ENCODE data around the gene KIAA1191.

The KIAA1191 gene

DNA sequence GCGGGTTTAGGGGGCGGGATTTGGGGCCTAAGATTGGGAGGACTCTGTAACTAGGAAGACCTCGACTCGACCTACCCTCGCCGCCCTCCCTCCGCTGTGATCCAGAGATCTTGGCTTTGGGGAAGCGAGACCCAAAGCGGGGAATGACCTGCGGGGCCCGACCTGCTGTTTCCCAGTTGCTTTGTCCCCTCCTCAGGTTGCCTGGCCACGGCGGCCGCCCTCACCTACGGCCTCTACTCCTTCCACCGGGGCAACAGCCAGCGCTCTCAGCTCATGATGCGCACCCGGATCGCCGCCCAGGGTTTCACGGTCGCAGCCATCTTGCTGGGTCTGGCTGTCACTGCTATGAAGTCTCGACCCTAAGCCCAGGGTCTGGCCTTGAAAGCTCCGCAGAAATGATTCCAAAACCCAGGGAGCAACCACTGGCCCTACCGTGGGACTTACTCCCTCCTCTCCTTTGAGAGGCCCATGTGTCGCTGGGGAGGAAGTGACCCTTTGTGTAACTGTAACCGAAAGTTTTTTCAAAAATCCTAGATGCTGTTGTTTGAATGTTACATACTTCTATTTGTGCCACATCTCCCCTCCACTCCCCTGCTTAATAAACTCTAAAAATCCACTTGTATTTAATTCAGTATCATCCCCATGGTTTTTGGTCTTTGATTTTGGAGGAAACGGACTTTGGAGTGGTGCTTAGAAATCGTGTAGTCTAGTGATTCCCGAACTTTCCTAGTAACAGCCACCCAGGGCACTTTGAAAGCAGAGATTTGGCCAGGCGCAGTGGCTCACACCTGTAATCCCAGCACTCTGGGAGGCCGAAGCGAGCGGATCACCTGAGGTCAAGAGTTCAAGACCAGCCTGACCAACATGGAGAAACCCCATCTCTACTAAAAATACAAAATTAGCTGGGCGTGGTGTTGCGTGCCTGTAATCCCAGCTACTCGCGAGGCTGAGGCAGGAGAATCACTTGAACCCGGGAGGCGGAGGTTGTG is 27.9 kb upstream of the KIAA1191 start:
- DNase-seq (ENCODE audit: low read depth in 2 of 3, low spot score in 1 of 3), result no peak

DNA sequence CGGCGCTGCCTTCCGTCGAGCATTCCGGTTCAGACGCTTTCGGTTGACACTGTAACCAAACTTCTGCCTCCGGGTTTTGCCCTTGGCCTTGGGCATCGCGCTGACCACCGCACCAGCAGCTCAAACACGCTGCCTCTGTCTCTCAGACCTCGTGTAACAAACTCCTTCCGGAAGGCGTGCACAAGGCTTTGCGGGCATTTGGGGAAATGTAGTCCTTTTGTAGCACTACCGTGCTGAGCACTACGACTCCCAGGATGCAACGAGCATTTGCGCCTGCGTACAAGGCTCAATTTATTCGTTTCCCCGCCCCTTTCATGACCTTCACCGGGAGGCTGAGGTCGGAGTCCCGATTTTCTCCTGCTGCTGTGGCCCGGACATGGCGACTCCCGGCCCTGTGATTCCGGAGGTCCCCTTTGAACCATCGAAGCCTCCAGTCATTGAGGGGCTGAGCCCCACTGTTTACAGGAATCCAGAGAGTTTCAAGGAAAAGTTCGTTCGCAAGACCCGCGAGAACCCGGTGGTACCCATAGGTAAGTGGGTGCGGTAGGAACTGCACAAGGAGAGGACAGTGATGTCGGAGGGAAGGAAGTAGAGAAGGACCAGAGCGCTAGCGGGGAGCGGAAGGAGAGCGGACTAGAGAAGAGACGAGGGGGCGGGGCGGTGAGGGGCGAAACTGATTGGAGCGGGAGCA is 27.0 kb upstream of the KIAA1191 start, which contains the start of the genes HIGD2A and NOP16:
TSS of gene HIGD2A (plus strand) at position 308 of the 691 bp plus-strand sequence. CDS start at position 377, 69 bp downstream.
TSS of gene NOP16 (minus strand) at position 155 of the 691 bp plus-strand sequence. CDS start at position 96, 59 bp downstream.
- peak; percentile 97 to 99 (median 98) for DNase-seq (ENCODE audit: low read depth in 2 of 3, low spot score in 1 of 3)

DNA sequence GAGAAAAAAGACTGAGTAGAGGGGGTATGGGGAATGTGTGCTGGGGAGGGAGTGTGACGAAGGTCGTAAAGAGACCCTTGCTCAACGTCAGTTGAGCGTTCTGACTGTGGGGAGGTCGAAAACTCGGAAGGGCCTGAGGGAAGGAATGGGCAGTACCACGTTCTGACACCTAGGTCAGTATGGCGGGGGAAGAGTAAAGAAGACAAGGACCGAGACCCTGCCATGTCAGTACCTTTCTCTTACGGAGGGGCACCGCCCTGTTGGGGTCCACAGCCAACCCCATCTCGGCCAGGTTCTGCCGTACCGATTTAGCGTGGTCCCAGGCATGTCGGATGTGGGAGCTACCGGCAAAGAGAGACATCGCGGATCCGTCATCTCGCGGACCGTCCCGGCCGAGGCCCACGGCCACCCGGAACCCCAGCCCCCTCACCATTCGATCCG is 26.5 kb upstream of the KIAA1191 start:
- no peak for DNase-seq (ENCODE audit: low read depth in 2 of 3, low spot score in 1 of 3)

DNA sequence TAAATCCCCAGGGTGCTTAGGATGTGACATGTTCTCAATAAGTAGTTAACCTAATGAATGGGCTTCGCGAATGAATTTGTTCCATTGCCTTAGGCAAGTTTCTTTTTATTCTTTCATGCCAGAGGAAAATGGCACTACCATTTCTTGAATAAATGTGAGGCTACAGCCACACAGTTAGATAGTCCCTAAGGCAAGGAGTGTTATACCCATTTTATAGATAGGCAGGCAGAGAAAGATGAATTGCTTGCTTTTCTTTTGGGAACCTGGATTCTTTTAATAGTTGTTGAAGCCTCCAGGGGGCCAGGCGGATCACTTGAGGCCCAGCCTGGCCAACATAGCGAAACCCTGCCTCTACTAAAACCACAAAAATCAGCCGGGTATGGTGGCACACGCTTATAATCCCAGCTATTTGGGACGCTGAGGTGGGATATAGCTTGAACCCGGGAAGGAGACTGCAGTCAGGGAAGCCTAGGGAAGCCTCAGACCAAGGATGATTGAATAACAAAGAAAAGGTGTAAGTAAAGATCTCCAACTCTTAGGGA is 25.9 kb upstream of the KIAA1191 start:
- DNase-seq (ENCODE audit: low read depth in 2 of 3, low spot score in 1 of 3), result no peak

DNA sequence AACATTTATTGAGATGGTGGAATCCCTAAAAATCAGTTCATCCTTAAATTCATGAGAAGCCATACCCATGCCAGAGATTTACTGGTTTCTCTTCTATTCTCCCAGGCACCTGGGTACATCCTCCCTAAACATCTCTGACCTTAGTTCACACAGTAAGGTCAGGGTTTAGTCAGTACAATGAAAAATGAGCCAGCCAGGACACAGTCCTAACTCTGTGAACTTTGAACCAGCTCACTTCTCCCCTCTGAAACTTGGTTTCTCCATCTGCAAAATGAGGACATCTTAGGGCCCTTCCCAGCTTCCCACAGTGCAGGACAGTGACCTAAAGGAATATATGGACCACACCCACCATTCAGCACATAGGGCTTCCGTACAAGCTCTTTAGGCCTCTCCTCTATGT is 24.9 kb upstream of the KIAA1191 start:
- DNase-seq (ENCODE audit: low read depth in 2 of 3, low spot score in 1 of 3), result no peak

DNA sequence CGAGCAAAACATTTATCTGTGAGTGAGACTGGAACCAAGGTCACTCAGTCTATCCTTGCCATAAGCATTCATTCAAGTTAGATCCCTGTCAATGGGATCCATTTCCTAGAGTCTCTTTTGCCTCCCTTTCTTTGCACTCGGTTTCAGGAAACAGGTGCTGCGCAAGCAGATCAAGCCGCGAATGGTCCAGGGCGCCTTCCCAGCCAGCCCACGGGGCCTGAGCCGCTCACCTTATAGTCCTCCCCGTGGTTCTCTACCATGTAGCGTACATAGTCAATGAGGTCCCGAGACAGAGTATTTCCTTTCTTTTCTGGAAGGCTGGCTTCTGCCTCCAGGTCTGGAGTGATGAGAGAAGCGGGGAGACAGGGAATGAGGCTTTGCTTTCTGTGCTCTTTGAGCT is 23.4 kb upstream of the KIAA1191 start:
- DNase-seq (ENCODE audit: low read depth in 2 of 3, low spot score in 1 of 3), result no peak

DNA sequence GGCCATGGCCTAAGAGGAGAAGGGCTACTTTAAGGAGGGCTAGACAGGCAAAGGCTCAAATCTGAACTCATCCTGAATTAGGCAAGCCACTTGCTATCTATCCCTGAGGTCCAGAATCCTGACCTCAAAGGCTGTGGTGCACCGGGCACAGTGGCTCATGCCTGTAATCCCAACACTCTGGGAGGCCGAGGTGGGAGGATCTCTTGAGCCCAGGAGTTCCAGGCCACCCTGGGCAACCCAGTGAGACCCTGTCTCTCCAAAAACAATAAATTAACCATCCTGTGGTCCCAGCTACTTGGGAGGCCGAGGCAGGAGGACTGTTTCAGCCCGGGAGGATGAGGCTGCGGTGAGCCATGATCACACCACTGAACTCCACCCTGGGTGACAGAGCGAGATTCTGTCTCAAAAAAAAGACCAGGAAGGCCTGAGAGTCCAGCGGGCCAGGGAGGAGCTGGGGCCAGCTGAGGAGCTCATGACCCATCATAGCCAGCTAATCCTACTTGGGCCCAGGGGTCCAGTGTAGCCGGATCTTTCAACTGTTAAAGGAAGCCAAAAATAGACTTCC is 22.9 kb upstream of the KIAA1191 start:
- no peak for DNase-seq (ENCODE audit: low read depth in 2 of 3, low spot score in 1 of 3)

DNA sequence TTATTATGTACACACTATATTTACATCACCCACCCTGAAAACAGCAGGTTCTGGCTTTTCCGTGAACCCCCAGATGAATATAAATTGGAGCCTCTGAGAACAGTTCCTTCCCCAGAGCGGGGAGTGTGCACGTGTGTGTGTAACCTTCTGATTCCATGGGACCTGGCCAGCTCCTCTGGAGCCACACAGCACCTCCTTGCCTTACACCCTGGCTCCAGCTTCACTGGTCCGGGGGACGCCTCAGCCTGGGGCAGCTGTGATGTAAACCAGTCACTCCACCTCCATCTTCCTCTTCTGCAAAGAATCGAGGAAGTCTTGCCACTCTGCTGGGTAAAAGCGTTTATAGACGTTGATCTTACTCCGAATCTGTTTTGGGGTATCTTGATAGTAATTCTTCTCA is 22.4 kb upstream of the KIAA1191 start:
- no peak for DNase-seq (ENCODE audit: low read depth in 2 of 3, low spot score in 1 of 3)

DNA sequence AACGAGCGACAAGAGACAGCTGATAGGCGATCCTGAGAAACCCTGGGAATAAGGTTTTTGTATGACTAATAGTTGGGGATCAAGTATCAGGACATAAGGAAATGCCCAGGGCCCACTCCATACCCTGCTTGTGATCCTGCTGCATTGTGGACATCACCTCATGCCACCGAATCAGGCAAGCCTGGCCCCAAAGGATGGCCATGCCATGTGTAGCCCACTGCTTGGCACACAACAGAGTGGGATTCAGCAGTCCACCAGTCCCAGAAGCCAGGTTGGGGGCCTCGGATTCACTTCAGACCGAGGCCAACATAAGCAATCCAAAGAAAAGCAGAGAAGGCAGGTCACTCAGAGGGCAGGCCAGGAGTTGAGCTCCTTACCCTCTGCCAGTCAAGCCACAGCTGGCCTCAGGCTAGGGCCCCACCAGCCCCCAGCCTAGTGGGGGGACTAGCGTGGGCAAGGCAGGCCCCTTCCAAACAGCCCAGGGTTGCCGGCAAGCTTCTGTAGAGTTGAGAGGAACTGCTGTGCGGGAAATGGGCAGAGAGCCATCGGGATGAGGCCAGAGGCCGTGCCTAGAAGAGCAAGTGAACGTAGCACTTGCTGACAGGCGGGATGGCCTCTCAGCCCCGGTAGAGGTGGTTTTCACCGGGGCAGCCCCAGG is 21.8 kb upstream of the KIAA1191 start:
- DNase-seq (ENCODE audit: low read depth in 2 of 3, low spot score in 1 of 3), result no peak

DNA sequence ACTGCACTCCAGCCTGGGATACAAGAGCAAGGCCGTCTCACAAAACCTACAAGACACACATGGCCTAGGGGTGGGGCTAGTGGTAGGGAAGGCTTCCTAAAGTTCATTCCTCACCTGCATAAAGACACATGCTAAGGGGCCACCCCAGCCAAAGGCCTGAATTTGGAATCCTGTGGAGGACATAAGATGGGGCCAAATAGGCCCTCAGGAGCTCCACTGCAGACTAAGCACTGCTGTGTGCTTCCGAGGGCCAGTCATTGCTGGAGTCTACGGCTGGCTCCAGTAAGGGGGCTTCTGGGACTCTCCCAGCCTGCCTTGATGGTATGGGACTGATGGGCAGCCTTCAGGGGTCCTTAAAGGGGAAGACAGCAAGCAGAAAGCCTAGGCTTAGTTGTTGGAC is 21.2 kb upstream of the KIAA1191 start:
- no peak for DNase-seq (ENCODE audit: low read depth in 2 of 3, low spot score in 1 of 3)

DNA sequence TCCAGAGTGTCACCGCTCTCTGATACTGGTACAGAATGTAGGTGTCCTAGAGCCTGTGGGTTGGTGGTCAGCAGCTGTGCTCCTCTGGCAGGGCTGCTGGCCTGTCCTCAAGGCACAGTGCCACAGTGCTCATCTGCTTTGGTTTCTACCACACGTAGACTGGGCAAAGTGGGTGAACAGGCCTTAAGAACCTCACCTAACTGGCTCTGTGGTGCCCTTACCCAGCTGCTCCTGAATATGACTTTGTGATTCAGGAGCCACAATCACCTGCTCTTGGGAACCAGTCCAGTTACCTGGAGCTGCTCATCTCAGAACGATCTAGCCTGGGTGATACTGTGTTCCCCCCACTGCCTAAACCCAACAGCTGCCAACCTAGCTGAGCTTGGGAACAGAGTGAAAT is 20.4 kb upstream of the KIAA1191 start:
- DNase-seq (ENCODE audit: low read depth in 2 of 3, low spot score in 1 of 3), result no peak

DNA sequence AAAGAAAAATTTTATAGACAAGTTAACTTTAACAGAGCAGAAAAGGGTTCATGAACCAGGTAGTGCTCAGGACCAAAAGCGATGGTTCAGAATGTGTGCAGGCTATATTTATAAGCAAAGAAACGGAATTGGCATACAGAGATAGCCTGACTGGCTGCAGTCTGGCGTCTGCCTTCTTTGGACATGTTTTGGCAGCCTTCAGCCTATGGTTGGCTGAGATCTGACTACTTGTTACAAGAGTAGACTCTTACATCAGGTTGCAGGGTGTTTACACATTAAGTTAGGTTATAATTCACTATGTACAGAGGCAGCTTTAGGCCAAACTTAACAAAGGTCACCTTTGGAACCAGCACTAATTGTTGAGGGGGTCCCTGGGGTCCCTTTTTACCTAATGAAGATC is 19.9 kb upstream of the KIAA1191 start:
- DNase-seq (ENCODE audit: low read depth in 2 of 3, low spot score in 1 of 3), result no peak

DNA sequence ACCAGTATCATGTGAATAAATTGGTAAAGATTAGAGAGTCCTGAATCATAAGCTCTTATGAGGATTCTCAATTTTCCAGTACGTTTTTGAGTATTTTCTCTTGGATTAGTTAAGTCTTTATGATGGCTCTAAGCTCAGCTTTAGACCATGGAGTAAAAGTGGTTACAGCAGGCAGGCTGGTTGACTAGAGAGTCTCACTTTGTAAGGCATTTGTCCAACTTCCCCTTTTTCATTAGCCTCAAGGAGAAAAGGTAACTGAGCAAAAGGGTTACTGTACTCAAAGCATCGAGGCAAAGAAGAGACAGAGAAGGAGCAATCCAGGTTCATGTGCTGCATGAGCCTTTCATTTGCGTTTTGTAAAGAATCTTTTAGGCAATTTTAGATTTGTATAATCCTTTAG is 18.3 kb upstream of the KIAA1191 start:
- no peak for DNase-seq (ENCODE audit: low read depth in 2 of 3, low spot score in 1 of 3)

DNA sequence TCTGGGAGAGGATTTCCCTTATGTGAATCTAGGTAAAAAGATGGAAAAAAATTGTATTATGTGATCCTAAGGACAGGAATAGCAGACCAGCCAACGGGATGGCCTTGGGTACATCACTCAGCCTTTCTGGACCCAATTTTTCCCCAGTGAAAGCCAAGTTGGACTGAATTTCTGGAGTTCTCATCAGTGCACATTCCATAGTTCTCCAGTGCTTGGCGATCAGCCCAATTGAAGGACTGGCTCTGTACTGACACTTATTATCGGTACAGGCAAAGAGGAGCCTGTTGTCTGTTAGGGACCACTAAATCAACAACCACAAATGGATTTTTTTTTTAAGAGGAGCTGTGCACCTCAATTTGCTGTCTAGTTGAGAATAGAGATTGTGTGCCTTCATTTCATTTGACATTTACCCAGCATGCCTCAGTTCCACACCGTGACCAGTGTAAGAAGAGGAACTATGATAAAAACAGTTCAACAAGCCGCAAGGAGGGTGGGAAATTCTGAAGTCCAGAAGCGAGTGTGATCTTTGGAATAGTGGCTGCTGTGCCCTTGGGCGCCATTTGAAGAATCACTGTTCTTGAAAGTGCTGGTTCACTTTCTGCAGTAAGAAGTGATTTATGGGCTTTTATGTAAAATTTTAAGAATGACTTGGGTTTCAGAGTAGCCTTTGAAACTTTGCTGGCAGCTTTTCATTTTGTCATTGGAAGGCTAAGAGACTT is 11.7 kb upstream of the KIAA1191 start:
- no peak for DNase-seq (ENCODE audit: low read depth in 2 of 3, low spot score in 1 of 3)

DNA sequence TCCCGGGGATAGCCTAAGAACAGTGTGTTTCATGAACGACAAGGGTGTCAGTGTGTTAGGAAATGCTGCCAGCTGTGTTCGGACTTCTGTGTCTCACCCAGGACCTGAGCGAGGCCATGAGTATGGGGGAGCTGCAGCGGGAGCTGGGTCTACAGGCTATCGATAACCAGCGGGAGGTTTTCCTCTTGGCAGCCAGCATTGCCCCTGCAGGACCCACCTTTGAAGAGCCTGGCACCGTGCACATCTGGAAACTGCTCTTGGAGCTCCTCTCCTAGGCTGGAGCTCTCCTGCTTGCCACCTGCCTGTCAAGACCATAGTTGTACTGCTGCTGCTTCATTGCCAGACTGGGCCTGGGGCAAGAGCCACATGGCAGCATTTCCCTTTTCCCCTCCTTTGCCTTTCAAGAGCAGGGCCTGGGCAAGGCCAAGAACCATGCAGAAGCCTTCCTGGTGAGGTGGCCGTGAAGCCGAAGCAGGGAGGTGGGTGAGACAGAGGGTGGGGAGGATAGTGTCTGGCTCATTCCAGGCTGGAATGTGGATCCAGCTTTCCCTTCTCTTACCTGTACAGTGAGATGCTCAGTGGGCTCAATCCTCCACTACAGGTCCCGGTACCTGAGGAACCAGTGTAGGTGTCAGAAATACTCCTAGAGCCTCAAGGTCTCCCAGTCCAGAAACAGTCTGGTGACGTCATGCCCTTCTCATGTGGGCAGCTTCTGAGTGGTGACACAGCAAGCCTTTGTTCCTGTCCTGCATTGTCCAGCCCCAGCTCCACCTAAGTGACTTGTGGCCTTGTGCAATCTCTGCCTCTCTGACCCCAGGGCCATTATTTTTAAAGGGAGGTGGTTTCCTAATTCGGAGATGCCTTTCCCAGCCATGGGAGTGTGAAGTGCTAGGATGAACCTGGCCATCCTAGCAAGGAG is 10.3 kb upstream of the KIAA1191 start:
- DNase-seq (ENCODE audit: low read depth in 2 of 3, low spot score in 1 of 3), result no peak

DNA sequence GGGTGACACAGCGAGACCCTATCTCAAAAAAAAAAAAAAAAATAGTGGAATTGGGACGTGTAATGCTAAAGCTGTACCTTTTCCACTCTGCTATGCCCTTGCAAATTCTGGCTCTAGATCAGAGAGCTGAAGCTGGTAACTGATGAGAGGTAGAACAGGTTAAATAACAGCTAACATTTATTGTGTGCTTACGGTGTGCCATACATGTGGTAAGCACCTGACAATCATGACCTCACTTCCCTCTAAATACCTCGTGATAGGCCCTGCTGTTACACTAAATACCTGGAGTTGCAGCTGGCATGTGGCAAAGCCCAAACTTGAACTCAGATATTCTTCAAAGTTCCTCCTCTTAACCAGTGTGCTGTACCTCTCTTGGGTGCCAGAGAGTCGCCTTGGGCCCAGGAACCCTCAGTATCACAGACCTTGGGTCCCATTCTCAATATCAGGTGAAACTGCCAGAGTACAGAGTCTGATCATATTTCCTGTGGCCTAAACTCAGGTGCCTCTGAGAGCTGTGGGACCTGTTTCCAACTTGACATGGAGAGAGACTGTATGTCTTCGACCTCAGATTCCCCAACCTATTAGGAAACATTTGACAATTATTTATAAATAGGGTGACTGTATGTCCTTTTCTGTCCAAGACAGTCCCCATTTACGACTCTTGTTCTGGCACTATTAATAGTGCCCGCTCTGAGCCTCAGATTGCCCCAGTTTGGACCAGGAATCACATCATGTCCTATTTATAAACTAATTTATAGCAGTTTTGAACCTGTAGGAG is 8.6 kb upstream of the KIAA1191 start:
- DNase-seq (ENCODE audit: low read depth in 2 of 3, low spot score in 1 of 3), result no peak

DNA sequence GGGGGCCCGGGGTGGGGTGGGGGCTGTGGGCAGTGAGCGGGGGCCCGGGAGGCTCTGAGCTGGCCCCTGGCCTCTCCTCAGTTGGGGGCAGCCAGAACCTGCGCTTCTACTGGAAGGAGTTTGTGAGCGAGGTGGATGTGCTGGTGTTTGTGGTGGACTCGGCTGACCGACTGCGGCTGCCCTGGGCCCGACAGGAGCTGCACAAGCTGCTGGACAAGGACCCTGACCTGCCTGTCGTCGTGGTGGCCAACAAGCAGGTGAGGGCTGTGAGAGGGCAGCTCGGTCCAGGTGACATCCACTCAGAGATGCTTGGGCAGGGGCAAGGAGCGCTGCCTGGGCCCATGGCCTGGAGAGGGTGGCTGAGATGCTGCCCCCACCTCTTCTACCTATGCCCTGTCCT is 7.2 kb upstream of the KIAA1191 start:
- no peak for DNase-seq (ENCODE audit: low read depth in 2 of 3, low spot score in 1 of 3)

DNA sequence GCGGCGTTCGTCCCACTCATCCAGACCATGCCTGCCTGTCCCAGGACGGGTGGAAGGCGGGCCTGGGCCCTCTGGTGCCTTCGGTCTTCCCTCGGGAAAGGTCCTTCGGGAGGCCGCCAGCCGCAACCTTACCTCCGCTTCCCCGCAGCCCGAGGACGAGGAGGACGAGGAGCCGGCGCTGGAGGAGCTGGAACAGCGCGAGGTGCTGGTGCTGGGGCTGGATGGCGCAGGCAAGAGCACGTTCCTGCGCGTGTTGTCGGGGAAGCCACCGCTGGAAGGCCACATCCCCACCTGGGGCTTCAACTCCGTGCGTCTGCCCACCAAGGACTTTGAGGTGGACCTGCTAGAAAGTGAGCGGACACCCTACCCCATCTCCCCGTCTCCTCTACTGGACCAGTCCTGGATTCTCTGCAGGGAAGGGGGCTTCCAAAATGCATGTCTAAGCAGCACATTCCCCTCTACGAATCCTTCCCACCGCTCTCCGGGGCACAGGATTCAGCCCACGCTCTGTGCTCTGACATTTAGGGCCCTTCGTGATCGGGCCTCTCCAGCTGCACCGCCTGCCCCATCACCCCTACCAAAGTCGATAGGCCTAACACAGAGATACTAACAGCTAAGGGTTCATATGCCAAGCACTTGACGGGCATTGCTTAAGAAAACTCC is 4.8 kb upstream of the KIAA1191 start:
- DNase-seq (ENCODE audit: low read depth in 2 of 3, low spot score in 1 of 3), result no peak

All from stimulated activated CD4-positive, alpha-beta T cell treated with anti-CD3 and anti-CD28 coated beads, Interleukin-12 subunit alpha, Interleukin-12 subunit beta, amount 100 ng/mL, for 48 hours (primary cell).